Nephron (organoid): ENCODE results near the gene ANKRD60.

Source experiments
- H3K27ac Mint-ChIP-seq, 3 experiments: 2 replicates each; pipeline ENCODE4 v1.8.0; 2020; ENCODE audit warnings: mixed read lengths in 3 of 3, mild to moderate bottlenecking in 2 of 3, moderate library complexity in 1 of 3
- H3K27me3 Mint-ChIP-seq: 2 replicates; pipeline ENCODE4 v1.8.0; 2021; ENCODE audit warnings: low read depth, mild to moderate bottlenecking, moderate library complexity, mixed read lengths
- H3K36me3 Mint-ChIP-seq: 2 replicates; pipeline ENCODE4 v1.8.0; 2020; ENCODE audit warnings: low read depth, mixed read lengths
- H3K4me1 Mint-ChIP-seq: 2 replicates; pipeline ENCODE4 v1.8.0; 2020; ENCODE audit warnings: mixed read lengths
- H3K4me3 Mint-ChIP-seq, 3 experiments: 2 replicates each; pipeline ENCODE4 v1.8.0; 2020; ENCODE audit warnings: mild to moderate bottlenecking in 3 of 3, mixed read lengths in 3 of 3, moderate library complexity in 2 of 3
- H3K9me3 Mint-ChIP-seq: 2 replicates; pipeline ENCODE4 v1.8.0; 2020; ENCODE audit warnings: mixed read lengths
- TF ChIP-seq, protein P1 (sequence below), 3 experiments: fragments of 200-600 bp; sonication (generic); IDR thresholded peaks; one replicate each; pipeline ENCODE4 v1.5.0; 2021; ENCODE audit warnings: antibody characterized with exemption in 3 of 3; ENCODE audit not compliant: unreplicated experiment in 3 of 3

Gene ANKRD60

DNA sequence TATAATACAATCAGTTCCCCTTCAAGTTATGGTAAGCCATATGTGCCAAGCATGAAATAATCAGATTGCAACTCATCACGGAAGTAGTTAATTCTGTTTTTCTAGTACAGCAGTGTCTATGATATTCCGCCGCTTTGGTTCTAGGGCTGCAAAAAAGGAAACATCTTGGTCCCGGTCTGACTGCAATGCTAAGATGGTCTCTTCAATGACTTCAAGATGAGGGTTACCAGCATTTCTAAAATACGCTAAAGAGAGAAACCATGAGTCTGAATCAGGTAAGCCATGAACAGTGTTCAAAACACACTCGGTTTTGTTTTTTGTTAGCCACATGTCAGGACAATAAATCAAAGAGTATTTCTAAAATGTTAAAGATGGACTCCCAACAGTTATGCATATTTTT, 3.2 kb upstream of the ANKRD60 start:
- no peak overlapping the region for H3K4me3 Mint-ChIP-seq

GRCh38 chr20:58229198-58229798, 845 bp upstream of the ANKRD60 start:
- Mint-ChIP-seq H3K4me1 (peaks cover 25% of the 10 kb centered on the region), H3K9me3 (peaks cover 10% of the 10 kb centered on the region), H3K27me3 (peaks cover 83% of the 10 kb centered on the region), H3K4me3 (peak overlapping the region; percentile 75 to 80 (median 77)), H3K36me3 (peaks cover 26% of the 10 kb centered on the region), H3K27ac (peak overlapping the region in 2 of 3 experiments; percentile 2 to 3)
- TF ChIP-seq, protein P1, sequence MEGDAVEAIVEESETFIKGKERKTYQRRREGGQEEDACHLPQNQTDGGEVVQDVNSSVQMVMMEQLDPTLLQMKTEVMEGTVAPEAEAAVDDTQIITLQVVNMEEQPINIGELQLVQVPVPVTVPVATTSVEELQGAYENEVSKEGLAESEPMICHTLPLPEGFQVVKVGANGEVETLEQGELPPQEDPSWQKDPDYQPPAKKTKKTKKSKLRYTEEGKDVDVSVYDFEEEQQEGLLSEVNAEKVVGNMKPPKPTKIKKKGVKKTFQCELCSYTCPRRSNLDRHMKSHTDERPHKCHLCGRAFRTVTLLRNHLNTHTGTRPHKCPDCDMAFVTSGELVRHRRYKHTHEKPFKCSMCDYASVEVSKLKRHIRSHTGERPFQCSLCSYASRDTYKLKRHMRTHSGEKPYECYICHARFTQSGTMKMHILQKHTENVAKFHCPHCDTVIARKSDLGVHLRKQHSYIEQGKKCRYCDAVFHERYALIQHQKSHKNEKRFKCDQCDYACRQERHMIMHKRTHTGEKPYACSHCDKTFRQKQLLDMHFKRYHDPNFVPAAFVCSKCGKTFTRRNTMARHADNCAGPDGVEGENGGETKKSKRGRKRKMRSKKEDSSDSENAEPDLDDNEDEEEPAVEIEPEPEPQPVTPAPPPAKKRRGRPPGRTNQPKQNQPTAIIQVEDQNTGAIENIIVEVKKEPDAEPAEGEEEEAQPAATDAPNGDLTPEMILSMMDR (IDR thresholded peaks at IDR 0.05; ENCODE audit: unreplicated experiment in 3 of 3), result no peak

More for the DNA sequence above, 3.2 kb upstream of the ANKRD60 start:
- peaks cover 34% of the 10 kb centered on the region for H3K36me3 Mint-ChIP-seq
- H3K4me1 Mint-ChIP-seq, result peaks cover 13% of the 10 kb centered on the region
- H3K27ac Mint-ChIP-seq, result no peak overlapping the region
- peaks cover 6% of the 10 kb centered on the region for H3K9me3 Mint-ChIP-seq
- H3K27me3 Mint-ChIP-seq, result peaks cover 81% of the 10 kb centered on the region
- TF ChIP-seq, protein P1 (IDR thresholded peaks at IDR 0.05; ENCODE audit: unreplicated experiment in 3 of 3), result no peak

- TF ChIP-seq, protein P1 (IDR thresholded peaks at IDR 0.05; ENCODE audit: unreplicated experiment in 3 of 3), result no peak
- Mint-ChIP-seq H3K9me3 (peaks cover 10% of the 10 kb centered on the region), H3K36me3 (peaks cover 21% of the 10 kb centered on the region), H3K27me3 (peaks cover 88% of the 10 kb centered on the region), H3K27ac (no peak overlapping the region), H3K4me3 (peak overlapping the region; percentile 70 to 74 (median 74)), H3K4me1 (peaks cover 26% of the 10 kb centered on the region)
Observed at GRCh38 chr20:58228103-58228483, 360 bp downstream of the ANKRD60 start.

- peaks cover 89% of the 10 kb centered on the region for H3K27me3 Mint-ChIP-seq
- H3K9me3 Mint-ChIP-seq, result peaks cover 10% of the 10 kb centered on the region
- TF ChIP-seq, protein P1 (IDR thresholded peaks at IDR 0.05; ENCODE audit: unreplicated experiment in 3 of 3), result no peak
- peaks cover 21% of the 10 kb centered on the region for H3K36me3 Mint-ChIP-seq
- peaks cover 26% of the 10 kb centered on the region for H3K4me1 Mint-ChIP-seq
- H3K4me3 Mint-ChIP-seq, result peak overlapping the region; percentile 70 to 74 (median 74)
- peak overlapping the region in 1 of 3 experiments; percentile 61 for H3K27ac Mint-ChIP-seq
Observed at GRCh38 chr20:58227391-58228102, 906 bp downstream of the ANKRD60 start.

- Mint-ChIP-seq H3K4me3 (peak overlapping the region; percentile 38 to 74 (median 51)), H3K27me3 (peaks cover 90% of the 10 kb centered on the region), H3K9me3 (peaks cover 10% of the 10 kb centered on the region), H3K27ac (peak overlapping the region in 1 of 3 experiments; percentile 77), H3K36me3 (peaks cover 12% of the 10 kb centered on the region), H3K4me1 (peaks cover 26% of the 10 kb centered on the region)
- TF ChIP-seq, protein P1 (IDR thresholded peaks at IDR 0.05; ENCODE audit: unreplicated experiment in 3 of 3), result no peak
Observed at GRCh38 chr20:58225452-58226200, 2.8 kb downstream of the ANKRD60 start.
